ENCODE results near the gene F12.

DNA sequence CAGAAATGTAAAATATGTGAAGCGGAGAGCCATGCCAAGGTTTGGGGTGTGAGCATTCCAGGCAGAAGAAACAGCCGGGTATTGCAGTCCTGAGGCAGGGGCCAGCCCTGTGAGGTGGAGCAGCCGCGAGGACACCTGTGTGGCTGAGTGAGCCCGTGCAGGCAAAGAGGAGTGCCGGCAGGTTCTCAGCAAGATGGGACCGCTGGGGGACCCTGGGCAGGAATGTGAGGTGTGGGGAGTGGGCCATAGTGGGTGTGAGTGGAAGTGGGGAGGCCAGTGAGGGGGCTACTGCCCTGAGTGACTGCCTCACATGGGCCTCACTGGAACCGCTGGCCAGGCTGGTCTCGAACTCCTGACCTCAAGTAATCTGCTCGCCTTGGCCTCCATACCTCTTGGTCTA, 29.1 kb upstream of the F12 start:
- no peak for TF ChIP-seq CTCF (conservative IDR thresholded peaks at IDR 0.05 in 1 of 2, IDR thresholded peaks at IDR 0.05 in 1 of 2; ENCODE audit: low read depth in 1 of 2, low read length in 2 of 2)
- TF ChIP-seq EZH2 (IDR thresholded peaks at IDR 0.05; ENCODE audit: low read length, missing control alignments), result no peak

All from fibroblast of lung (primary cell).